ENCODE results near the gene CDC42BPA.

The CDC42BPA gene

DNA sequence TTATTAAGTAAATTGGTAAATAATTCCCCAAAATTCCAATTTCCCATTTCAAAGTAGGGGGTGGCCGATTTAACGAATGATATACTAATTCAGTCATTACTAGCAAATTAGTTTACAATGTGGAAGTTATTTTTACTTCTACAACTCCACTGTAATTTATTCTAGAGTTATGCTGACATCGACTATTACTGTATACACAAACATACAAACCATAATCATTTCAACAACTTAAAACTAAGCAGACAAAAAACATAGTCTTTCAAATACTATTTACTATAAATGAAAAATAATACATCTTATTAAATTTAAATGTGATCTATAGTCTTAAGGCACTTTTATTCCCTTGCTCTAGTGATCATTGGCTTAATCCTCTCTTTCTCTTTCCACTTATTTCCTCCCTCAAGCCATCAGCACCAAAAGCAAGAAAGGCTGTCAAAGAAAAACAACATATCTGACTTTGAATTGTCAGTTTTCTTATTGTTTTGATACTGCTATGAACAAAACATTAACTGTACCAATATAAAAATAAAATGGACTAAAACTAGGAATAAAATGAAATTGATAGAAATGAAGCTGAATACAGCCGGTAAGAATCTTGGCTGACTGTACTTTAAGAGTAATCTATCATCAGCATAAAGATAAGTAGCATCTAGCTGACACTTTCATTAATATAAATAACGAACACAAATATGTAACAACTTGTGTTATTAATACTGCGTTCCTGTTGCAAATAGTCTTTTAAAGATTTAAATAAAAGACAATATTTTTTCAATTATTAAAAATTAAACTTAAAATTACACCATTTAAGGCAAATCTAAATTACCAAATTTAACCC is 4.1 kb downstream of the CDC42BPA start:
- TF ChIP-seq CTCF (IDR thresholded peaks at IDR 0.05) (no peak), ZFX (IDR thresholded peaks at IDR 0.05; ENCODE audit: borderline replicate concordance) (no peak)
- no peak overlapping the region for H3K27ac ChIP-seq

DNA sequence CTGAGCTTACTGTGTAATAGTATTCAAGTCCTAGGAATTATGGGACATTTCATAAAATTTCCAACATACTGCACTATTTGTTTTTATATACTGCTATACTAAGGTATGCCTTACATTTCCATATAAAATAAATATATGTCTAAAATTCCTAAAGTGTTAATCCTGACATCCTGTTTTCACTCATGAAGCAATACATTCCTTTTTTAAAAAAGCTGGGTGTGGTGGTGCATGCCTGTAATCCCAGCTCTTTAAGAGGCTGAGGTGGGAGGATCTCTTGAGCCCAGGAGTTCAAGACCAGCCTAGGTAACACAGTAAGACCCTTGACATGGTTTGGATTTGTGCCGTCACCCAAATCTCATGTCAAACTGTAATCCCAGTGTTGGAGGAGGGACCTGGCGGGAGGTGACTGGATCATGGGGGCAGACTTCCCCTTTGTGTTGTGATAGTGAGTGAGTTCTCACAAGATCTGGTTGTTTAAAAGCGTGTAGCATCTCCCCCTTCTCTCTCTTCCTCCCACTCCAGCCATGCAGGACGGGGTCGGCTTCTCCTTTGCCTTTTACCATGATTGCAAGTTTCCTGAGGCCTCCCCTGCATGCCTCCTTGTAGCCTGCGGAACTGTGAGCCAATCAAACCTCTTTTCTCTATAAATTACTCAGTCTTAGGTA is 5.8 kb downstream of the CDC42BPA start:
- H3K27ac ChIP-seq, result no peak overlapping the region
- no peak for TF ChIP-seq ZFX (IDR thresholded peaks at IDR 0.05; ENCODE audit: borderline replicate concordance)
- no peak for TF ChIP-seq CTCF (IDR thresholded peaks at IDR 0.05)

DNA sequence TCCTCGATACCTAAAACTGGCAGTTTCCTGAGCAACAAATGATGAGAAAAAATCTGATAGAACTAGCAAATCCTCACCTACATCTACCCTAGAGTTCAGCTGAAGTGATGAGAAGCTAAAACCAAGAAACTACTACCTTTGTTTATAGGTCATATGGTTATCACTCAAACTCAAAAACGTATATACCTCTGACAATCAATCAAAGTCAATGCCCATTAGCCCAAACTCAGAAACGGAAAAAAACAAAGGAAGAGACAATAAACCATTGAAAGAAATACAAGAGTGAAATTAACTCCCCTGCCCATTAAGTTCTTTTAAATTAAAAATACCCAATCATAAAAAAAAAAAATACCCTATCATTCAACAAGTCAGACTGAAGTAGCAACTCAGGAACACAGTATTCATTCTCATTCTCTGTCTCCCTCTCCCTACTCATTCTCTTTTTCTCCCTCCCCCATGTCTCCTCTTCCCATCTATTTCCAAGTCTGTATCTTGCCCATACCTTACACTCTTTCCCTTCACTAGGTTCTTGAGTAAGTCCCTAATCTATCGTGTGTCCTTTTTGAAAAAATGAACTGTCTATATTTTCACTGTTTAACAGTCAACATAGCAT is 6.8 kb downstream of the CDC42BPA start:
- TF ChIP-seq CTCF (IDR thresholded peaks at IDR 0.05), result no peak
- no peak for TF ChIP-seq ZFX (IDR thresholded peaks at IDR 0.05; ENCODE audit: borderline replicate concordance)
- H3K27ac ChIP-seq, result no peak overlapping the region

GRCh38 chr1:227308367-227309336 is 9.6 kb downstream of the CDC42BPA start:
- no peak for TF ChIP-seq CTCF (IDR thresholded peaks at IDR 0.05)
- TF ChIP-seq ZFX (IDR thresholded peaks at IDR 0.05; ENCODE audit: borderline replicate concordance), result no peak

GRCh38 chr1:227306689-227307088 is 11.6 kb downstream of the CDC42BPA start:
- no peak overlapping the region for H3K27ac ChIP-seq
- TF ChIP-seq ZFX (IDR thresholded peaks at IDR 0.05; ENCODE audit: borderline replicate concordance) (no peak), CTCF (IDR thresholded peaks at IDR 0.05) (no peak)

More at GRCh38 chr1:227308367-227309336, 9.6 kb downstream of the CDC42BPA start:
- no peak overlapping the region for H3K27ac ChIP-seq

DNA sequence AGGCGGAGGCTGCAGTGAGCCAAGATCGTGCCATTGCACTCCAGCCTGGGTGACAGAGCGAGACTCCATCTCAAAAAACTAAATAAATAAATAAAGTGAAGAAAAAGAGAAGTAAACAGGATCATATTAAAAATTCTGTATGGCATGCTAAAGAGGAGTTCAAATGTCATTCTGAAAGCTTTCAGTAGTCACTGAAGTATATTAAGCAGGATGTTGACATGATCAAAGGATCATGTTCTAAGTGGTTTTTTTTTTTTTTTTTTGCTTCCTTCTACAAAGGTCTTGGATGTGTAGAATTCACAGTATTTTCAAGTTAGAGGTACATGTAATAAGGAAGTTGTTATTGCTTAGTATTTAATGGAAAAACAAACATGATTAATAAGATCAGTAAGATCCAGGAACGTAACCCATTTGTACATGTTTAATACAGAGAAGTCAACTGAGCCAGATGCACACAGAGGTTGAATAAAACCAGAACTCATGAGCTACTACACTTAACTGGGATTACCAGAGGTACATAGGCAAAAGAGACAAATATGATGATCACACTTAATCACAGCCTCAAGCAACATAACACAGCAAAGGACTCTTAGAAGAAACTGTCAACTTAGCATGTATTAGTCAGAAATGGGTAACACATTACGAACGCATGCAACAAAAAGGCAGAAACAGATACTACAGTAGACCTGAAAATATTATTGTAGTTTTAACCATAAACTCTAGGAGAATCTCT is 12.2 kb downstream of the CDC42BPA start:
- no peak overlapping the region for H3K27ac ChIP-seq
- TF ChIP-seq CTCF (IDR thresholded peaks at IDR 0.05) (no peak), ZFX (IDR thresholded peaks at IDR 0.05; ENCODE audit: borderline replicate concordance) (no peak)

All from 22Rv1 (cell line).